Activated T-cell treated with anti-CD3 and anti-CD28 coated beads, Interleukin-2, amount 50 U/mL, for 72 hours (primary cell): ENCODE measurements around the gene FAT4. TPM values are rescaled to one million over a fixed set of nuclear protein-coding genes. Genes with fewer than 3 reads are reported as not detected.

Experiments
- ATAC-seq, 2 donors: fragments of 150-1000 bp; cut with Tn5 transposase; replicated peaks in 1 of 2; 2 replicates each; pipeline ENCODE4 v1.10.0; 2021; ENCODE audit warnings: moderate library complexity in 2 of 2, mild to moderate bottlenecking in 1 of 2
- DNase-seq, 2 donors: peaks; one replicate each; pipeline ENCODE4 v3.0.0; 2021 to 2022; ENCODE audit warnings: mixed read lengths in 1 of 2
- H3K27ac Mint-ChIP-seq: one replicate; pipeline ENCODE4 v1.8.0; 2022; ENCODE audit warnings: mild to moderate bottlenecking, moderate library complexity, mixed read lengths
- H3K27me3 Mint-ChIP-seq: one replicate; pipeline ENCODE4 v1.8.0; 2022; ENCODE audit warnings: low read depth, mixed read lengths
- H3K36me3 Mint-ChIP-seq, 2 donors: one replicate each; pipeline ENCODE4 v1.8.0; 2022; ENCODE audit warnings: mixed read lengths in 2 of 2, mild to moderate bottlenecking in 1 of 2; ENCODE audit not compliant: insufficient read depth in 2 of 2
- H3K4me1 Mint-ChIP-seq: one replicate; pipeline ENCODE4 v1.8.0; 2022; ENCODE audit warnings: low read depth, mixed read lengths
- H3K4me3 Mint-ChIP-seq, 2 donors: one replicate each; pipeline ENCODE4 v1.8.0; 2022; ENCODE audit warnings: mild to moderate bottlenecking in 2 of 2, mixed read lengths in 2 of 2, moderate library complexity in 2 of 2
- H3K9me3 Mint-ChIP-seq, 2 donors: one replicate each; pipeline ENCODE4 v1.8.0; 2022; ENCODE audit warnings: mixed read lengths in 2 of 2
- total RNA-seq, 2 donors: library from RNA; stranded (reverse); gene quantifications; one replicate each; pipeline ENCODE4 v1.2.3, GENCODE V29; 2022

Gene FAT4
- total RNA-seq, 2 donors from 2014 or later = not detected

DNA sequence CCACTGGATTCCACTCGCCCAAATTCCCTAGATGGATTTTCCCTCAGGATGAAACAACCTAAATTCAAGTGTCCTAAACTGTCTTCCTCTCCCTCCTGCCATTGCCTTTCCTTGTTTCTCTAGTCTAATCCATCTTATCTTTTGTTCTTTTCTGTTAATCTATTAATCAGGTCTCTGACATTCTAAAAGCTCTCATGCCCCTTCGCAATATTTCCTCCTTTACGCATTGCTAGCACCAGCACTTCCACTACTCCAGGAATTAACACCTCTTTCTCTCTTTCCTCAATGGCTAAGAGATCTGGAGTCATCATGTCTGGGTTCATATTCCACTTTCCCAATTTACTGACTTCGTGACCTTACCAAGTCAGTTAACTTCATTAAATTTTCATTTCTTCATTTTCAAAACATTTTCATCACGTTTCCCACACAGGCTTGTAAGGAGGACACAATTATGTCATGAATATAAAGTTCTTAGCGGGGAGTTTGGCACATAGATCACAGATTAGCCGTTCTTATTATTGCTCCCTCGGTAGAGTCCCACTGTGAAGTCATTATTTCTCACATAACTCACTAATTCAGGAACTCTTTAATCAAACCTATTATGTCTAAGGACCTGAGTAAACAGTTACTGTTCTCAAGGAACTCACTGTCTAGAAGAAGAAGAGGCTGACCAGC, 45.3 kb downstream of the FAT4 start:
- Mint-ChIP-seq H3K27me3 (no peaks in the 10 kb centered on the region), H3K4me3 (no peak overlapping the region), H3K36me3 (peaks cover 0 to 1% of the 10 kb centered on the region in 2 donors), H3K27ac (no peak overlapping the region), H3K9me3 (peaks cover 2 to 7% of the 10 kb centered on the region in 2 donors), H3K4me1 (no peaks in the 10 kb centered on the region)
- ATAC-seq = no peak
- no peak for DNase-seq

DNA sequence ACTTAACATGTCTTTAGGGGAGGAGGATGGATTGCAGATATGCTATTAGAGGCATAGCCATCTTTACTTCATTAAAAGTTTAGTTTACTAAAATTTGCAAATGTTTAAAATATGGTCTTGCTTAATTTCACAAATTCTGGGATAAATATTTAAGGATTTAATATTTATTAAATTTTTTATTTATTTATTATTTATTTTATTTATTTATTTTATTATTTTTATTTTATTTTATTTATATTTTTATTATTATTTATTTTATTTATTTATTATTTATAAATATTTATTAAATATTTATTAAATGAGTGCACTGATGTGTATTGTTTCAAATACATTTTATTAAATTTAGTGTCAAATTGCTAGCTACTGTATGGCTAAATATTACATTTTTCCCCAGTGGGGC, 46.0 kb downstream of the FAT4 start:
- ATAC-seq (no peak), DNase-seq (no peak)
- Mint-ChIP-seq H3K9me3 (peaks cover 2 to 9% of the 10 kb centered on the region in 2 donors), H3K4me3 (no peak overlapping the region), H3K4me1 (no peaks in the 10 kb centered on the region), H3K36me3 (peaks cover 0 to 1% of the 10 kb centered on the region in 2 donors), H3K27ac (no peak overlapping the region), H3K27me3 (no peaks in the 10 kb centered on the region)
